ENCODE results near the gene CEACAM3.
"Not testable (repeated sequence)": the region's sequence is repeated elsewhere in the genome, so short reads cannot be mapped to it uniquely, and the experiment has no call there.

CEACAM3 gene

DNA sequence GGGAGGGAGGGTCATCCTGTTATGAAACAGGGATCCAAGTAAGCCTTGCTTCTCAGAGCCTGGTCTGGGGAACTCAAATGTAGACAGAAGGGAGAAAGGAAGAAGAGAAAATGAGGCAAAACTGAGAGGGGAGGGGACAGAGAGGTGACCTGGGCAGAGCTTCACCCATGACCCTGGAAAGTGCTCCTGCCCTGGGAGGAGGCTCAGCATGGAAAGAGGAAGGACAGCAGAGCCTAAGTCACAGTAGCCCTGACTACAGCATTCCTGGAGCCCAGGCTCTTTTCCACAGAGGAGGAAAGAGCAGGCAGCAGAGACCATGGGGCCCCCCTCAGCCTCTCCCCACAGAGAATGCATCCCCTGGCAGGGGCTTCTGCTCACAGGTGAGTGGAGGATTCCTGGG, at the start of gene CEACAM3:
CEACAM3 (plus strand) TSS at position 226 of the 400 bp plus-strand sequence; CDS start at position 317, 91 bp downstream.
- DNase-seq (ENCODE audit: low read depth) = no peak

DNA sequence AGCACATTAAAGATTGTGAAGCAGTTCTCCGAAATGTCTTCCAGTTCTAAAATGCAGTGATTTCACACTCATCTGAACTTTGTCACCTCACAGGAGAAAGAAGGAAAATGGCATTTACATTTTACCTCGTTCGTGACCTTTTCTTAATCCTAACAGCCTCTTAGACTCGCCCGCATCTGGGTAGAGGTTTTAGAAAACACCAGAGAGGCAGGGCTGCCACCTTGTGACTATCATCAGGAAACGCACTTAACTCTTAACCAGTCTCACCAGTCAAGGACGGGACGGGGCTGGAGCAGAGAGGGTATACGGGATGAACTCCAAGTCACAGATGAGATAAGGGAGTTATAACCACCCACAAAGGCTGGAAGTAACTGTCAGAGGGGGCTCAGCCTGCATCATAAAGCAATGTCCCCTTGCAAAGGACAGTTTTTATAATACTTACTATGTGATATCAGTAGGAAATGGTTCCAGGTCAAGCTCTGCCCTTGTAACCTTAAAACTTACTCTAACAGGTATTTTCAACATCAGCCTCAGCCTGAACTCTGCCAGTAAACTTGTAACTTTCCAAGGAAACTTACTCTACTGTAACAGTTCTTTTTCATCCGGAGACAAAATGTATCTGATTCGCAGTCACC, 49.7 kb upstream of the CEACAM3 start:
- peak; percentile 1 for DNase-seq (ENCODE audit: low read depth)

DNA sequence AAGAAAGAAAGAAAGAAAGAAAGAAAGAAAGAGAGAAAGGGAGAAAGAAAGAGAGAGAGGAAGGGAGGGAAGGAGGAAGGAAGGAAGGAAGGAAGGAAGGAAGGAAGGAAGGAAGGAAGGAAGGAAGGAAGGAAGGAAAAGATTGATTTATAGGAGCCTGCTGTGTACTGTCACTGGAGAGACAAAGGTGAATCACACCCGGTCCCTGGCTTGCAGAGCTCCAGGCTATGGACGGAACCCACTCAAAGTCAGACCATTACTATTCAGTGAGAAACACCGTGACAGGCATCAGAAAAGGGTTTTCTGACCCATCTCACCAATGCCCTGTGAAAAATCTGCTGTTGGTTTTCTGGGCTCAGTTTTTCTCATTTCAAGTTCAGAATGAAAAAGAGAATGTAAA, 48.4 kb upstream of the CEACAM3 start:
- no peak for DNase-seq (ENCODE audit: low read depth)

DNA sequence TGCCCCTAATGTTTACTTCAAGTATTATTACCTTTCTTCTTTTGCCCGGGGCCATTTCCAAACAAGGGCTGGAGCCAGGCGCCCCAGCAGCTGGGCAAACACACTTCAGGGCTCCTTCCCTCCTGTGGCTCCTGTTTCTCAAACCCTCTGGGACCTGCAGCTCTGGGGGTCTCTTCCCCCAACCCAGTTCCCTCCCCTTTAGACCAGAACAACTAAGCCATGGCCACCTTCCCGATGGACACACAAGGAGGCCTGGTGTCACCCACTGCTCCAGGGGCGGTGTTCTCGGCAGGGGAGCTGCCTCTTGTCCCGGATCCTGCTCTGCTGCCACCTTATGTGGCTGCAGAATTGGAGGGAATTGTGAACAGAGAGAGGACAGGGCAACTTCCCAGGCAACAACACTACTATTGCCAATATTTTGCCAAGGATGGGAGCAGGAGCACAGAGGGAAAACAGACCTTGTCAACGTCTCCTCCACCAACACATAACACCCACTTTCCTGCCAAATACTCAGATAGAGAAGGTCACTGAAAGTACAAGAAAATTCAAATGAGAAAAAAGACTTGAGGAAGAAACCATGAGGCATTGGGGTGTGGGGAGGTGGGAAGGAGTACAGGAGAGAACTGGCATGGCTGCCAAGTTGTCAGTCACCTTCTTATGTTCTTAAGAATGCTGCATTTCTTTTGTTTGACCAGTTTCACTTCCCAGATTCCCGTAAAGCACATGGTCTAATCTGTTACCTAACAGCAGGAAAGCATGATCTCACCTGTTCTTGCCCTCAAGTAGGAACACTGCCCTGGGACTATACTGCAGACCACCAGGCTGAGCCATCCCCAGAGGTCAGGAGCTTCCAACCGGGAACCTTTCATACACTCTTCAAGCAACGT, 45.9 kb upstream of the CEACAM3 start:
- not testable (repeated sequence) for DNase-seq (ENCODE audit: low read depth)

DNA sequence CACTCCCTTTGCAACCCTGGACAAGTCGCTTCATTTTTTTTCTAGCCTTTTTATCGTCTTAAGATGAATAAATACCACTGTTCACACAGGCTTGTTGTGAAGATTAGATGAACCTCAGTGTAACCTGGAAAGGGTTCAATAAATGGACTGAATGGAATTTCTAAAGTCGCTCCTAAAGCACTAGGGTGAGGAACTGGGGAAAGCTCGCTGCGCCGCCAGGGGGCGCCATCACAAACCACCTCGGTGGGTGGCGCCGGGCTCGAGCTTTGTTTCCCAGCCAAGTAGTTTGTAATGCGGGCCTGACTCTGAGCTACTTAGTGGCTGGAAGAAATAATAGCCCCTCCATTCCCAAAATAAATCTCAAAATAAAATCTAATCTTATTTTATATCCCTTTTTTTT, 43.2 kb upstream of the CEACAM3 start:
- DNase-seq (ENCODE audit: low read depth) = peak; percentile 67

DNA sequence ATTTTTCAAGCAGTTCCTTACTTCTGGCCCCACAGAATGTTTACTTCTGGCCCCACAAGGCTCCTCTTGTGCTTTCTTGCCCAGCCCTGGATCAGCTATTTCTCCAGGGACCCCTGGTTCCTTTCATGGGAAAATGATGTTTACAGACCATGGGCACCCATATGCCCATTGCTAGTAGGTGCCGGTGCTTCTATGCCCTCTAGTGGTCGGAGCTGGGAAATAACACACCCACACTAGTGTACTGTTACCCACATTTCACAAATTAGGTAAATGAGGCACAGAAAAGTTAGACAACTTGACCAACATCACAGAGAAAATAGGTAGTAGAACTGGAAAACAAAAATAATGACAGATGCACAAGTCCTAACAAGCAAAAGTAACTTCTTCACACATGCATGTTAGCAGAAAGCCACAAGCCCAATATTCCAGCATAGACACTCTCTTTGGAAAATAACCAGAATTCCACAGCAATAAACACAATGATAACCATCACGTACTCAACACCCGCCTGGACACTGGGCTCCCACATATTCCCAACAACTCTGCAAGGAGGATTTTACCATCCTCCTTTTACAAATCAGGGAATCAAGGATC, 42.4 kb upstream of the CEACAM3 start:
- DNase-seq (ENCODE audit: low read depth) = peak; percentile 54

DNA sequence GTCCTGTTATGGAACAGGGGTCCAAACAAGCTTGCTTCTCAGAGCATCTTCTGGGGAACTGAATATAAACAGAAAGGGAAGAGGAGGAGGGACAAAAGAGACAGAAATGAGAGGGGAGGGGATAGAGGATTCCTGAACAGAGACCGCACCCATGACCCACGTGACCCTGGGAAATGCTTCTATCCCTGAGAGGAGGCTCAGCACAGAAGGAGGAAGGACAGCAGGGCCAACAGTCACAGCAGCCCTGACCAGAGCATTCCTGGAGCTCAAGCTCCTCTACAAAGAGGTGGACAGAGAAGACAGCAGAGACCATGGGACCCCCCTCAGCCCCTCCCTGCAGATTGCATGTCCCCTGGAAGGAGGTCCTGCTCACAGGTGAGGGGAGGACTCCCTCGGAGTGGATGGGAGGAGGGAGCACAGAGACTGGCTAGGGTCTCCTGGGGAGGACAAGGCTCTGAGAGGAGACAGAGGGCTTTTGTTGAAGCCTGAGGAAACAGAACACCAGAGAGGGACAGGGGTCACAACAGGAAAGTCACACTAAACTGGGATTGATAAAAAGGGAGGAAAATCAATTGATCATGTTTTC, 41.0 kb upstream of the CEACAM3 start, which contains the start of gene CEACAM6:
CEACAM6 (plus strand) TSS at position 203 of the 586 bp plus-strand sequence; CDS start at position 312, 109 bp downstream.
- DNase-seq (ENCODE audit: low read depth) = no peak

DNA sequence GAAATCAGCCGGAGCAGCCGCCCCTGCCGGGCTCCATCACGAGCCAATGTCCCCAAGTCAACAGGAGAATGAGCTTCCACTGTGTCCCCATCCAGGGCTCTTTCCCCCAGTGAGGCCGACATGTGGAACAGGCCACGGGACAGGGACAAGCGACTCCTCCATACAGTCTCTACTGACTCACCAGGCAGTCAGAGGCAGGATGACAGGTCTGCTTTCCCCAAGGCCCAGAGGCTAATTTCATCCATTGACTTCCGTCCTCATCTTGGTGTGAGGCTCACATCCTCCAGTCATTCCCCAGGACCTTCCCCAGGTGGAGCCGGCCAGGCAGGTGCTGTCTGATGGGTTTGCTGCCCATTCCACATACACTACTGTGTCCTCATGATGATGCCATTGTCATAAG, 37.5 kb upstream of the CEACAM3 start:
- no peak for DNase-seq (ENCODE audit: low read depth)

DNA sequence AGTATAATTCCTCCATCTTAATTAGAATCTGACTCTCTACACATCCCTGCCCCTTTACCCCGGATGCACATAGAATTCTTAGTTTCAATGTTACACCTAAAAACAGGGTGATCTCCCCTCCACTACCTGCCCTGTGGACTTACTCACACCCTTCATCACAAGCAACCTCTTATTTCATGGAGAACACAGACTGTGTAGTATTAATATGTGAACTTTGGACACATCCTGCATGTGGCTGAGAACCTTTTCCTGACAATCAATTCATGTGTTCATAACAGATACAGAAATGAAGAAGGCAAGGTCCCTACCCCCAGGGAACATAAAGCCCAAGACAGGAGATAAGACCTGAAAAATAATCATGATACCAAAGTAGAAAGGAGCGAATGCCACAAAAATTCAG, 29.3 kb upstream of the CEACAM3 start:
- DNase-seq (ENCODE audit: low read depth) = no peak

DNA sequence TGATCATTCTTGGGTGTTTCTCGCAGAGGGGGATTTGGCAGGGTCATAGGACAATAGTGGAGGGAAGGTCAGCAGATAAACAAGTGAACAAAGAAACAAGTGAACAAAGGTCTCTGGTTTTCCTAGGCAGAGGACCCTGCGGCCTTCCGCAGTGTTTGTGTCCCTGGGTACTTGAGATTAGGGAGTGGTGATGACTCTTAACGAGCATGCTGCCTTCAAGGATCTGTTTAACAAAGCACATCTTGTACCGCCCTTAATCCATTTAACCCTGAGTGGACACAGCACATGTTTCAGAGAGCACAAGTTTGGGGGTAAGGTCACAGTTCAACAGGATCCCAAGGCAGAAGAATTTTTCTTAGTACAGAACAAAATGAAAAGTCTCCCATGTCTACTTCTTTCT, 28.3 kb upstream of the CEACAM3 start:
- DNase-seq (ENCODE audit: low read depth) = not testable (repeated sequence)

DNA sequence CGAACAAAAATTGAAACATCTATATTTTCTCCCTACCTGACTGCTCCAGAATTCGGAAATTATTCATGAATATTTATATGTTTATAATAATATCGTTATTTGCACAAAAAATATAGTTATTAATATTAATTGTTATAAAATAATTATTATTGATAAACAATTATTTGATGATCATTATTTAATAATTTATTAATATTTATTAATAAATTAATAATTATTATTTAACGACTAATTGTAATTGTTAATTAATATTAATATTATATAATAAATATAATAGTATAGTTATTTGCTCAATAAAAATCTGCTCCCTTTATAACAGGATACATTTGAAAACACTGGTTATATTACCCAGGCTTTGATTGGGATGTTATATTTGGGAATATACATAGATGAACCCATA, 26.8 kb upstream of the CEACAM3 start:
- no peak for DNase-seq (ENCODE audit: low read depth)

DNA sequence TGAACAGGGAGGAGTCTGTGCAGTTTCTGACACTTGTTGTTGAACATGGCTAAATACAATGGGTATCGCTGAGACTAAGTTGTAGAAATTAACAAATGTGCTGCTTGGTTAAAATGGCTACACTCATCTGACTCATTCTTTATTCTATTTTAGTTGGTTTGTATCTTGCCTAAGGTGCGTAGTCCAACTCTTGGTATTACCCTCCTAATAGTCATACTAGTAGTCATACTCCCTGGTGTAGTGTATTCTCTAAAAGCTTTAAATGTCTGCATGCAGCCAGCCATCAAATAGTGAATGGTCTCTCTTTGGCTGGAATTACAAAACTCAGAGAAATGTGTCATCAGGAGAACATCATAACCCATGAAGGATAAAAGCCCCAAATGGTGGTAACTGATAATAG, 25.0 kb upstream of the CEACAM3 start:
- no peak for DNase-seq (ENCODE audit: low read depth)

DNA sequence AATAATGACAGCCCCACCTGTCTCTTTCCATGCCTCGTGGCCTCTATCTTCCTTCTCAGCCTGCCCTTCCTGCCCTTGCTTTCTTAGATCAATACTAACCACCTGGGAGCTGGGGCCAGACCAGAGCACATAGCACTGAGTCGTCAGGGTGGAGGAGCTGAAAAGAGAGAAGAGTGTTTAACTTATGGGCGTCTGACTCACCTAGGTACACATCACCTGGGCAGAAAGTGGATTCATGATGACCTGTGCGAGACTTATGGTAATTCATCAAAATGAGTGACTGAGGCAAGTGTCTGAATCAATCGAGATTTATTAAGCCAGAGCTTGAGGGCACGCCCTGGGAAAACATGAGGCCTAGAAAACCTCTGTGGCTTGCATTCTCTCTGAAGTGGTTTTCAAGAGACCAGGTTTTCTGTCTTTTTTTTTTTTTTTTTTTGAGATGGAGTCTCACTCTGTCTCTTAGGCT, 21.8 kb upstream of the CEACAM3 start:
- peak; percentile 19 for DNase-seq (ENCODE audit: low read depth)

DNA sequence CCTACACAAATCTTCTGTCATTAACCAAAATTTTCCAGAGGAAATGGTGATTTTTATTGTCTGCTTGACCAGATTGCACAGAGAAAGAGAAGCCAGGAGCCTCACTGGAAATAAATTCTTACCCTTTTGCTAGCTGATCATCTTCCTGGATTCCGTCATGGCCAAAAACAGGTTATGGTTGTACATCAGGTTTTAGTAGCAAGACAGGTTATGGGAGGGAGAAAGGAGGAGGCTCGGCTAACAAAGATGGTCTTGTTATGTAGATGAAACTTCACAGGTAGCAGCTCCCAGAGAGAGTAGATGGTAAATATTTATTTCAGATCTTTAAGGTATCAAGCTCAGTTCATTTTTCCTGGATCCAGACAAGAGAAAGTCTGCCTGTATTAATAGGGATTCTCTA, 19.7 kb upstream of the CEACAM3 start:
- DNase-seq (ENCODE audit: low read depth) = no peak

DNA sequence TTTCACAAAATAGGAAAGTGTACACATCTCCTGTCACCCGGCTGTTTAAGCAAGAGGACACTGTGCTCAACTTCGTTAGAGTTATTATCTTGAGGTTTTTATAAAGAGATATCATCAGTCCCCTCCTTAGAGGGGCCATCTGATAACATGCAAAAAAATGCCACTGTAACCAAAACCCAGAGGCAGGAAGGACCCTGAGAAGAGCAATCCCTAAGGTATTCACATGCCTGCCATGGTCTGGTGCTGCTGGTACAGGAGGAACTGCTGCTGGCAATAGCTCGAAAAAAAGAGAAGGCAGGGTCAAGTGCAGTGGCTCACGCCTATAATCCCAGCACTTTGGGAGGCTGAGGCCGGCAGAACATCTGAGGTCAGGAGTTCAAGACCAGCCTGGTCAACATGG, 12.8 kb upstream of the CEACAM3 start:
- DNase-seq (ENCODE audit: low read depth) = no peak

DNA sequence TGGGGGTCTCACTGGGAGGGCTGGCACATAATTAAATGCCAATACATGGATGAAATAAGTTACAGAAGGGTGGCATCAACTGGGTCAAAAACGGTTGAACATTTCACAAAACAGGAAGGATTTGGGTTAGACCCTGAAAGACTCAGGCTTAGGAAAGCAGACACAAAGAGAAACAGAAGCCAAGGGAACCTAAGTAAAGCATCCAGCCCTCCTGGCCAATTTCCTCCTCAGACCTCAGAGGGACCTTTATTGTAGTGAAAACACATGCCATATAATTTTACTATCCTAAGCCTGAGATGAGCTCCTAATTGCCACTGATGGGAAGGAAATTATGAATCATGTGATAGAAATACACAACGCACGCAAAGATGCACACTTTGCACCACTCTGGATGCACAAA, 12.1 kb upstream of the CEACAM3 start:
- DNase-seq (ENCODE audit: low read depth) = no peak

DNA sequence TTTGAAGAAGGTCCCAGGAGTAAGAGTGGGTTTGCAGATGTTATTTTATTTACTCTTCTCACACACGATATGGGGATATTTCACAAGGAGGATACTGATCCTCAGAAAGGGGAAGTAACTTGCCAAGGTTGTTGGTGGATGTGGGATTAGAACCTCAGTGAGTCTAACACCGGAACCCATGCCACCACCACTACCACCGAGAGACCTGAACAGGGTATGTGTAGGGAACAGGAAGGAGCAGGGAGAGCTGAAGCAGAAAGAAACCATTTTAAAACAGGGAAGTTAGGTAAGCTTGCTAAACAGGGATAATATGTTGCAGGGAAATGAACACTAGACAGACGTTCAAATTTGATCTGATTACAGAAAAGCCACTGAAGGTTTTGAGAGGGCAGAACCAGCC, 11.6 kb upstream of the CEACAM3 start:
- DNase-seq (ENCODE audit: low read depth) = no peak

DNA sequence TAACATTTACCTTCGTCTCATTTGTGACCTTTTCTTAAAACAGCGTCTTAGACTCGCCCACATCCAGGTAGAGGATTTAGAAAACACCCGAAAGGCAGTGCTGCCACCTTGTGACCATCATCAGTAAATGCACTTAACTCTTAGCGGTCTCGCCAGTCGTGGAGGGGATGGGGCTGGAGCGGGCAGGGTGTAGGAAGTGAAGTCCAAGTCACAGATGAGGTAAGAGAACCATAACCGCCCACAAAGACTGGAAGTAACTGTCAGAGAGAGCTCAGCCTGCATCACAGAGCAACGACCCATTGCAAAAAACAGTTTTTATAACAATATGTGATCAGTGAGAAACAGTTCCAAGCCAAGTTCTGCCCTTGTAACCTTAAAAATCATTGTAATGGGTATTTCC, 10.7 kb upstream of the CEACAM3 start:
- peak; percentile 54 for DNase-seq (ENCODE audit: low read depth)

DNA sequence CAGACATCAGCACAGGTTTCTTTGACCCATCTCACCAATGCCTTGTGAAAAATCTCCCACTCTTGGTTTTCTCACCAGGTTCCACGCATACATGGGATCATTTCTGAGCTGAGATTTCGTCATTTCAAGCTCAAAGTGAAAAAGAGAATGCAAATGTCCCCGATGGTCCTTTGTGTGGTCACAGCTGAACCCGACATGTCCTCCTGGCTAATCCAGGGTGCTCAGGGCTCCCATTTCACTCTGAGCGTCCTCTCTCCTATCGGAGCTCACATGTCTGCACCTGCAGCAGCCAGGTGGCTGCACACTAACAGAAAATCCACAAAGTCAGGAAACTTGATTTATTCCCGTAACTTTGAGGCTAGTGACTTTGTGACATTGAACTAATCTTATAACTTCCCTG, 9.3 kb upstream of the CEACAM3 start:
- no peak for DNase-seq (ENCODE audit: low read depth)

DNA sequence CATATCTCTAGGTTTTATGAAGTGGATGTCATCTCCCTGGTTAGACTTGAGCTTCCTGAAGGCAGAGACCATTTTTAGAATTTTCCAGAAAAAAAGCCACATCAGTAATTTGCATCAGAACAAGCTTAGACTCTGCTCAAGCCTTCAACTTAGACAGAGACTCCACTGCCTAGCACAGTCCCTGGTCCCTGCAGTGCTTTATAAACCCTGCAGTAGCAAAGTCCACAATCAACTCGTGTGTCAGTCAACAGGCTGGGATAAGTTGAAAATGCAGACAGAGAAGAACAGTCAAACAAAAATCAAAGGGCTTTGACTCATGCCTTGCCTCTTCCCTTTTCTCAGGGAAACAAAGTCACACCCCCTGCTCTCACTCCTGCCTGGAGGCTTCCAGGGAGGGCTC, 7.9 kb upstream of the CEACAM3 start:
- not testable (repeated sequence) for DNase-seq (ENCODE audit: low read depth)

DNA sequence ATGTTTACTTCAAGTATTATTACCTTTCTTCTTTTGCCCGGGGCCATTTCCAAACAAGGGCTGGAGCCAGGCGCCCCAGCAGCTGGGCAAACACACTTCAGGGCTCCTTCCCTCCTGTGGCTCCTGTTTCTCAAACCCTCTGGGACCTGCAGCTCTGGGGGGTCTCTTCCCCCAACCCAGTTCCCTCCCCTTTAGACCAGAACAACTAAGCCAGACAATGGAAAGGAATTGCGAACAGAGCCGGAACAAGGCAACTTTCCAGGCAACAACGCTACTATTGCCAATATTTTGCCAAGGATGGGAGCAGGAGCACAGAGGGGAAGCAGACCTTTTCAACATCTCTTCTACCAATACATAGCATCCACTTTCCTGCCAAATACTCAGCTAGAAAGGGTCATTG, 7.3 kb upstream of the CEACAM3 start:
- not testable (repeated sequence) for DNase-seq (ENCODE audit: low read depth)
